ENCODE measurements around the gene CALCR.
"Not testable (repeated sequence)": the region's sequence is repeated elsewhere in the genome, so short reads cannot be mapped to it uniquely, and the experiment has no call there.

Gene CALCR

DNA sequence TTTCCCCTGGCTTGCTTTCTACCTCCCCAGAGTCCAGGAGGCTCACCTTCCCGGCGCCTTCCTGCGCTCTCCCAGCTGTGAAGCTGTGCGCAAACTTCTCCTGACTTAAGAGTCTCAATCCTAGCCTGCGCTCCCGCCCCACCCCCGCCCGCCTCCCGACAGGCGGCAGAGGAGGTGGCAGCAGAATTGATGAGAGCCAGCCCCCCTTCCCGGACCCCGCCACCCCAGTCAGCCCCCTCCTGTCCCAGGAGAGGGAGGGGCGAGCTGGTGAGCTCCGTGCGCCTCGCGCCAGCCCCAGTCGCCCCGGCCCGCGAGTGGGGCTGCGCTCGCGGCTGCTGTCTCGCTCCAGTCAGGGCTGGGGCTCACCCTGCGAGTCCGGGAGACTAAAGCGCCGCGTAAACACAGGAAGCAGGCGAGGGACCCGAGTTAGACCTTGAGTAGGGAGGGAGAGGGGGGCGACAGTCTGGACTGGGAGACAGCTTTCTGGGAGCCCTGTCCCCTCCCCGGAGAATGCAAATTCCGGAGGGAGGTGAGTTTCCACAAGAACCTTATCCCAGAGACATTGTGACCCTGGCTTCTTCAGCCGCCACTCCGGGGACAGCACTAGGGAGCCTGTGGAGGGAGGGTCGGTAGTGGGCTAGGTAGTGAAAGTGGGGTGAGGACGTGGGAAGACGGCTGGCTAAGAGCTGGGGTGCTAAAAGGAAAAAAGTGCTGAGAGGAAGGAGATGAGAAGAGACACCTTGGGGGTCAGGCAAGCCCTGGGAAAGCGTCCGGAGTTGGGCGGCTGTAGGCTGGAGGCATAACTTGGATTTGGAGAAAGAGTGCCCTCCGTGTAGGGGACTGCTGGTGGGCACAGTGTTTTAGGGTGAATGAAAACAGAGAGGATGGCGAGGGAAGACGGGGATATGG, at the start of gene CALCR:
TSS of gene CALCR (minus strand) at position 79 of the 909 bp plus-strand sequence. CDS start 87,743 bp downstream, outside the sequence.
- DNase-seq = no peak

DNA sequence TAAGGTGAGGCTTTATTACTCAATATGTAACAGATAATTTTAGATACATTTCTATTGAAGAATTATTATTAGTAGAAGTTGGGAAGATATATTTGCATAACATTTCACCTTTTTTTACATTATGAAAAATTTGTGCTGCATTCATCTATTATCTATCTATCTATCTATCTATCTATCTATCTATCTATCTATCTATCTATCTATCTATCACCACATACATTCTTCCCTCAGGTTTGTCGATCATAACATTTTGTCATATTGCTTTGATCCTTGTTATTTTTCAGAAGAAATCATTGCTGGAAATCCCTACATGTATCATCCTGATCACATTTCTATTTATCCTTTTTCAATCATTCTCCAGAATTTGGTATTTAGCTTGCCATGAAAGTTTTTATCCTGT, 49.3 kb upstream of the CALCR start:
- no peak for DNase-seq

DNA sequence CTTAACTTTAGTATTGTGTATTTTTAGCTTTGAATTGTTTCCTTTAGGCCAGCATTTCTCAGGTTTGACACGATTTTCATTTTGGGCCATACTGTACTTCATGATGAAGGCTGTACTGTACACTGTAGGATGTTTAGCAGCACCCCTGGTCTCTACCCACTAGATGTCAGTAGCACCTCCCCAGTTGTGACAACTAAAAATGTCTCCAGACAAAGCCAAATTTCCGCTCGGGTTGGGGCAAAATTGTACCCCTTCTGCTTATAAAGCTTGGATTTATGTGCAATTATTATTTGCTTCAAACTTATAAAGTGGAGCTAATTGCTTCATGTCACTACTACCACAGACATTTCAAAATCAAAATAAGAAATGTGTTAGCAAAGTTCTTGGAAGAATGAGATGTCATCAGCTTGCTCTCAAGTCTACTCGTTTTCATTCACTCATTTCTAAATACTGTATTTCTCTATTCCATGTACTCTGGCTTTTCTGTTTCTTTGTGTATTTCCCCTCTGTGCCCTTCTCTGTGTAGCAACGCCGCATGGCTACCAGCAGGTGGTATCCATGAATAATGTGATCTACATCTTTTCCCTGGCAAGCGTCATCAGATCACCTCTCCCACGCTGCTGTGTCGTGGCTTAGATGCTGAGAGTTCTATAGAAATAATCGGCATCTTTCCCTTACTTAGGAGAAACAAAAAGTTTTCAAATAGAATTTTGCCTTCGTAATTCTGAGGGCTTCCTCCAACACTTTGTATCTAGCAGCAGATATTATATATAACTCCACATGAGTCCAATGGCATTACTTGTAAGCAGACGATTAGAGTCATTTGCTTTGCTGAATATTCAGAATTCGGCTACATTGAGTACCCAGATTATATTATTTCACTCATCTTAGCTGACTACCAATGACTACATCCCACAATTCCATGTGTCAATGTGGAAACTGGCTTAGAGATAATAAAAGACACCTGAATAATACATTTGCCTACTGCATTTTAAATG, 47.8 kb upstream of the CALCR start:
- no peak for DNase-seq

DNA sequence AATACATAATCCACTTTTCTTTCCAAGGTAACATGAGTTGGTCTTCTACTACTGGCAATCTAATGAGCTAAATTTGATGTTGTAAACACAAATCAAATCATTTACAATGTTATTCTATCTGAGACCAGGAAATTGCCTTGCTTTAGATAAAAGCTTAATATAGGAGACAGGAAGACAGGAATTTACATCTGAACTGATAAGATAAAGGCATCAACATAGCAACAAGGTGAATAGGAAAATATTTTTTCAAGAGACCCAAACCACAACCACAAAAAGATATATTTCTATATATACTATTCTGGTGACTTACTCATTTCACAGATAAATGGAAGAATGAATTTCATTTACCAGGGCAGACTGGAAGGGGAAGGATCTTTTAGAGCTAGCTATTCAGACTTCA, 46.3 kb upstream of the CALCR start:
- no peak for DNase-seq

DNA sequence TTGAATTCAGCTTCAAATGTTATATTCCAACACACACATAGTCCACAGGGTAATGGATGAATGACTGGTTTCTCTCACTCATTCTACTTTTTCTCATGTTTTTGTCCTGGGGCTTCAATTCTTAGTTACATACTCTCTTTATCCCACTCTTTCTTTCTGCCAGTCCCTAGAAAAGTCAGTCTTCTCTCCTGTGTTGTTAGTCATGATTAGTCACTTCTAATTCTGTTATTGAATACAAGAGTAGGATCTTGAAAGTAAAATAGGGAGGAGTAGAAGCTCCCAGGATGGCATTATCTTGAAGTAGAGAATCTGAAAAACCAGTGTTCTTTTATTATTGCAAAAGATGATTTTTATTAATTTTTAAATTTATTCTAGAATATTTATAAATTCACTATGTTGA, 45.5 kb upstream of the CALCR start:
- DNase-seq = no peak

DNA sequence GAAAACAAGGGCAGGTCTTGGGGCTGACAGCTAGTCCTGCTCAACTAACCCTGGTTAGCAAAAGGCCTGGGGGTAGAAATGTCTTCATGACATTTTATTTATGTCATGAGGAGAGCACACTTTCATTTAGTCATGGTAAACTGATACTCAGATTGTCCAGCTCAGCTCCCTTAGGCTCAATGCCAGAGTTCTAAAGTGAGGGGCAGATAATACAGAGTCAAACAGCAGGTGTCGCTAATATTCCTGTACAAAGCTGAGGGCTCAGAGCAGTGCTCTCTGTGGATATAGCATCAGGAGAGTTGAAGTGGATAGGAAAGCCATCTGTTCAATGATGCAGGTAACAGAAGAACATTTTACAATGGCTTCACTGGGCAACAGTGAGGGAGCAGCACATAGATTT, 26.8 kb upstream of the CALCR start:
- DNase-seq = no peak

DNA sequence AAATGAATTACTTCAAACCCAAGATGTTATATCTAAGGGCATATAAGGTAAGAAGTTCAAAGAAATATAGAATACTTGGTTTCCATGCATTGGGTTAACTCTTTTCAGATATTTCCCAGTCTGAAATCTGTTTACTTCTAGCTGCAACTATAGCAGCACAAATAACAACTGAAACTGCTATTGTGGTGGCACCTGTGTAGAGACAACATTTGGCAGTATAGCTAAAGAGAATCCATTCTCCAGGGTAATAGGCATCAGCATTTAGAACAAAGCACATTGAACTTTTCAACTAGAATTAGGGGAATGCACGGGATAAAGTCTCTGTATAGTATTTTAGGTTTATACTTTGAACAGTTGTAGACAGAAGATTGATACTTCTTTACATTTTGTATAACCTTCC, 19.7 kb upstream of the CALCR start:
- no peak for DNase-seq

DNA sequence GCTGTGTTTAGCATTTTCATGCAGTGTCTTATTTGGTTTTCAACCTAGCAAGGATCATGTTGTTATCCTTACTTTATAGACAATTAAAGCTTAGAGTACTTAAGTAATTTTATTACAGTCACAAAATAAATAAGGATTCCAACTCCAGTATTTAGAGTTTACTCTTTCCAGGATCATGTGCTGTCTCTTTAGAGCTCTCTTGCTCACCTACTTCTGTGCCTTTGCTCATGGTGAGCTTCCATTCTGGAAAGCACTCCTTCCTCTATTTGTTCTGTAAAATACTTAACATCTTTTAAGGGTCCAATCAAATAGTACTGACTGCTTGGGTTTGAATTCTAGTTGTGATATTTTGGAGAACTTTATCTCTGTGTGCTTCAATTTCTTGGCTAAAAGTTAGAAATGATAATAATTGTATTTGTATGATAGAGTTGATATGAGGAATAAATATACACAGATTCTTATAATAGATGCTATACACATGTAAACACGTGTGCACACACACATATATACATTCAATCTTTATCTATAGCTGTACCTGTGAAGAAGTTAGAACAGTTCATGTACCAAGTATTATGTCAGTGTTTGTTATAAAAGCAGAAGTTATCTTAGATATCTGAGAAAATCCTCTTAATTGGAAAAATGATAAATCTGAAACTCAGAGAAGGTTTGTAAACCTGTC, 18.2 kb upstream of the CALCR start:
- DNase-seq = no peak

DNA sequence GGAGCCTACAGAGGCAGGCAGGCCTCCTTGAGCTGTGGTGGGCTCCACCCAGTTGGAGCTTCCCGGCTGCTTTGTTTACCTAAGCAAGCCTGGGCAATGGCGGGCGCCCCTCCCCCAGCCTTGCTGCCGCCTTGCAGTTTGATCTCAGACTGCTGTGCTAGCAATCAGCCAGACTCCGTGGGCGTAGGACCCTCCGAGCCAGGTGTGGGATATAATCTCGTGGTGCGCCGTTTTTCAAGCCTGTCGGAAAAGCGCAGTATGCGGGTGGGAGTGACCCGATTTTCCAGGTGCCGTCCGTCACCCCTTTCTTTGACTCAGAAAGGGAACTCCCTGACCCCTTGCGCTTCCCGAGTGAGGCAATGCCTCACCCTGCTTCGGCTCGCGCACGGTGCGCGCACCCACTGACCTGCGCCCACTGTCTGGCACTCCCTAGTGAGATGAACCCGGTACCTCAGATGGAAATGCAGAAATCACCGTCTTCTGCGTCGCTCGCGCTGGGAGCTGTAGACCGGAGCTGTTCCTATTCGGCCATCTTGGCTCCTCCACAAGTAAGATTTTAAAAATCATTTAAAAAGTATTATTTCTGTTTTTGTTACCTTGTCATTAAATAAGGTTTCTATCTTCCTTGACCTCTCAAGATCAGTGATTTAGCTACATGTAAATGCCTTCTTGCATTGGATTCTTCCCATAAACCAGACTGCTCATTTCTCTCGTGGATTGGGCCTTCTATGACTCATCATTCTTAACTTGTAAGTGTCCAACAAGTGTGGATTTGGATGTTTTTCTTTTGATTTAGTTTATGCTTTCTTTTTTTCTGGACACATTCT, 16.9 kb upstream of the CALCR start:
- not testable (repeated sequence) for DNase-seq

DNA sequence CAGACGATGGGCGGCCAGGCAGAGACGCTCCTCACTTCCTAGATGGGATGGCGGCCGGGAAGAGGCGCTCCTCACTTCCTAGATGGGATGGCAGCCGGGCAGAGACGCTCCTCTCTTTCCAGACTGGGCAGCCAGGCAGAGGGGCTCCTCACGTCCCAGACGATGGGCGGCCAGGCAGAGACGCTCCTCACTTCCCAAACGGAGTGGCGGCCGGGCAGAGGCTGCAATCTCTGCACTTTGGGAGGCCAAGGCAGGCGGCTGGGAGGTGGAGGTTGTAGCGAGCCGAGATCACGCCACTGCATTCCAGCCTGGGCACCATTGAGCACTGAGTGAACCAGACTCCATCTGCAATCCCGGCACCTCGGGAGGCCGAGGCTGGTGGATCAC, 11.9 kb upstream of the CALCR start:
- DNase-seq = not testable (repeated sequence)

DNA sequence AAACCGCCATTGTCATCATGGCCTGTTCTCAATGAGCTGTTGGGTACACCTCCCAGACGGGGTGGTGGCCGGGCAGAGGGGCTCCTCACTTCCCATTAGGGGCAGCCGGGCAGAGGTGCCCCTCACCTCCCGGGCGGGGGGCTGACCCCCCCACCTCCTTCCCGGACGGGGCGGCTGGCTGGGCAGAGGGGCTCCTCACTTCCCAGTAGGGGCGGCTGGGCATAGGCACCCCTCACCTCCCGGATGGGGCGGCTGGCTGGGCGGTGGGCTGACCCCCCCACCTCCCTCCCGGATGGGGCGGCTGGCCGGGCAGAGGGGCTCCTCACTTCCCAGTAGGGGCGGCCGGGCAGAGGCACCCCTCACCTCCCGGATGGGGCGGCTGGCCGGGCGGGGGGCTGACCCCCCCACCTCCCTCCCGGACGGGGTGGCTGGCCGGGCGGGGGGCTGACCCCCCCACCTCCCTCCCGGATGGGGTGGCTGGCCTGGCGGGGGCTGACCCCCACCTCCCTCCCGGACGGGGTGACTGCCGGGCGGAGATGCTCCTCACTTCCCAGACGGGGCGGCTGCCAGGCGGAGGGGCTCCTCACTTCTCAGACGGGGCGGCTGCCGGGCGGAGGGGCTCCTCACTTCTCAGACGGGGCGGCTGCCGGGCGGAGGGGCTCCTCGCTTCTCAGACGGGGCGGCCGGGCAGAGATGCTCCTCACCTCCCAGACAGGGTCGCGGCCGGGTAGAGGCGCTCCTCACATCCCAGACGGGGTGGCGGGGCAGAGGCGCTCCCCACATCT, 11.4 kb upstream of the CALCR start:
- not testable (repeated sequence) for DNase-seq

DNA sequence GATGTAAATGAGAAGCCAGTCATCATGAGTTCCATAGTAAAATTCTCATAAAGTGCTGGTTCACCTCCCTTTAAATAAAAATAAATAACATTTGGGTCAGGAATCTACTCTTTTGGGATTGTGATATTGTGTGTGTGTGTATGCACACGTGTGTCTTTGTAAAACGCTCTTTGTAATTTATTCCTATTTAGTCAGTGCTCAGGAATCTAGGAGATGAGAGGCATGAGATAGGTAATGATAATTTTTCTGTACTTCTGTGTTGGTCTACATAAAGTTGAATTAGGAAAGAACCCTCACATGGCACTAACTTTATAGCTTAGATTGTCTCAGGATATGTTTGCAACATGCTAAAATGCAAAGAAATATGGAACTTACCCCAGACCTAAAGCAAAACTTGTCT, 4.9 kb upstream of the CALCR start:
- no peak for DNase-seq

DNA sequence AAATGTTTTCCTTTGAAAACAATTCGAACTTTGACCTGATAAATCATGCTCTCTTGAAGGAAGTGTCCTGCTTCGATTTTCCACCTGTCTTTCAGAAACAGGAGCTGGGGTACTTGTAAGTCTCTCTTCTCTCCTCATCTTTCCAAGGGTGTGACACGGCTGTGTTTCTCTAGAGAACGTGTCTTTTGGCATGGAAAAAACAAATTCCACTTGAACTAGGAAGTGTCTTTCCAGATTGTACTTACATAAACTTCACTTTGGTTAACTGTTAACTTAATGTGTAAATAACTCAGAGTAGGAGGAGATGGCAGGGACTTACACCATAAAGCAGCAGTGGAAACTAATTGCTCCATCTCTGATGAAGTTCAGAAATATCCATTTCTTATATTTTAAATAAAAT, 4.2 kb upstream of the CALCR start:
- DNase-seq = no peak

DNA sequence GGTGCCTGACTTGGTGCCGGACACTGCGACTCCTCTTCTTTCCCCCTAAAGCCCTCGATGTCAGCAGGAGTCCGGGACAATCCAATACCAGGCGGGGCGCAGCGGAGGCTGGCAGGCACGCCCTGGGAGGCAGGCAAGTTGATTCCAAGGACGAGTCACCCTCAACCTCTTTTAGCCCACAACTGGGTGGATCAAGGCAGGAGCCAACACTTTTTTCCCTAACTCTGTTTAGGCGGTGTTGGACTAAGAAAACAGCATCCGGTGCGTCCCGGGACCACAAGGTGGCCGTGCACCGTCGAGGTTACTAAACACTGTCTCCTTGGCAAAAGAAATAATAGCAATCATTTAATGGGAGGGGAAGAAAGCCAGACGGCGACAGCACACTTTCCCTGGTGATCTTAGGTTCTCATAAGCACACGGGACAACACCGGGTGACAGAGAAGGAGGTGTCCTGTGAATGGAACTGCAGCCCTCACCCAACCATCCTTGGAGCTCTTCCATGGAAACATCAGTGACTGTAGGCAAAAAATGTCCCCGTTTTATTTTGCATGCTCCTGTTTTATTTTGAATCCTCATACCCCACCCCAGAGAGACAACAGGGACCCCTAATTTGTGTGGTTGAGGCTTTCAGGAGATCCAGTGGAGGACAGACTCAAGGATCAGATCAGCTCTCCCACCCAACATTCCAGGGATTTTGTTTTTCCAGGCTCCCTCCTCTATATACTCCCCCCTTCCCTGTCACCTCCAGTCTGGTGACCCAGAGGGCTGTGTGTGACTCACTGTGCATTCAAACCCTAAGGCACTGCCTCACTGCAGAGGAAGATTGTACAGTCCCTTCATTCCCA, 1.3 kb upstream of the CALCR start:
- DNase-seq = no peak

DNA sequence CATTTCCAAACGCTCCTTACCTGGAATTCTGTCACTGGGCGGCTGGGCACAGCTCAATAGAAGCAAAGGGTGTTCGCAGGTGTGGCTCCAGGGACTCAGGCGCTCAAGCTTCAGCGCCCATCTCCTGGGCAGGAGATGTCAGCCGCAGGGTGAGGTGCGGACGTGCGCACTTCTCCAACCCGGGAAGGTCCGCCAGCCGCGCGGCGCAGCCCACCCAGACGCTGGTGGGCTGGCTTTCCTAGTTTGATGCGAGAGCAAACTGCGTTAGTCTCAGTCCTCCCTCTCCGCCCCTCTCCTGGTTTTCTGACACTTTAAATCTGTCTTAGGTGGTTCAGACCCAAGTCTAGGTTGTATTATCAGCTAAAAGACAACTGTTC, 267 bp downstream of the CALCR start:
- DNase-seq = no peak

DNA sequence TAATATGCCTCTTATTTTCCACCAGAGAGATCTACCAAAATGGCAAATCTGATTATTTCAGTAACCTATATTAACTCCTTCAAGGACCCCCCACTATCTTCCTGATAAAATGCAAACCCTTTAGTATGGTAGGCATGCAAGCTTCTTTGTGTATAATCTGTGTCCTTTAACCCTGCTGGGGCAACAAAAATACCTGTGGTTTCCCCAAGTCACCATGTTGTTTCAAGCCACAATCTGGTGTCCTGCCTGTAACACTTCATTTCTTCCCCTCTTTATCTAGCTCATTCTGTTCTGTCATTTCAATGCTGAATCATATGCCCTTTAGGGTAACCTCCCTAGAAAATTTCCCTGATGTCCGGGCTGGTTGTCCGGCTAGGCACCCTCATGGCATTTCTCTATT, 5.3 kb downstream of the CALCR start:
- DNase-seq = no peak

DNA sequence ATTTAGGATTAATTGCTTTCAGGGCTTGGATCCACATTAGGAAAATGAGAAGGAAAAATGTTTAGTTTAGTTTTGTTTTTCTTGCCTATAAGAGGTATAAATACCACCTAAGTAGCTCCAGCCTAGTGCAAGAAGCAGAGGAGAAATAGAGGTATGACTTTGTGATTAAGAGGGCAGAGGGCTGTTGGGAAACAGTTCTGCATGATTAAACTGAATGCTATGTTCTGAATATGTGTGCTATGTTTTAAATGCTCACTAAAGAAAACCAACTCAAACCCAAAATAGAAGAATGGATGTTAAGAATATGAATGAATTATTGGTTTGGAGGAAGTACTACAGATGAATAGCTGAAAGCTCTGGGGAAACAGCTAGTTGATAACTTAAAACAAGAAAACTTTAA, 7.6 kb downstream of the CALCR start:
- DNase-seq = no peak

DNA sequence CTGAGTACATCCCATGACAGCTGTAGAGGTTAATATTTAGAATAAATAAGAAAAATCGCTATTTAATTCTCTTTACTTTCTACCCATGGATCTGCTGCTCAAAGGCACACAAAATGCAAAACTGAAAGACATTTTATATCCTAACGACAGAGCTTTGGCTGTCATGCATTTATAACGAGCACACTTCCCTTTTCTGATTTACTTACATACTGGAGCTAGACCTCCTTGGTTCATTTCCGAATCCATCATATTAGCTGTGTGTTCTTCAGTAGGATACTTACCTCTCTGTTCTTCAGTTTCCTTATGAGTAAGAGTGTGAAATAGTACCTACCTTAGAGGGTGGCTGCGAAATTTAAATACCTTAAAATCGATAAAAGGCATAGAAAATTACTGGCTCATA, 10.9 kb downstream of the CALCR start:
- no peak for DNase-seq

DNA sequence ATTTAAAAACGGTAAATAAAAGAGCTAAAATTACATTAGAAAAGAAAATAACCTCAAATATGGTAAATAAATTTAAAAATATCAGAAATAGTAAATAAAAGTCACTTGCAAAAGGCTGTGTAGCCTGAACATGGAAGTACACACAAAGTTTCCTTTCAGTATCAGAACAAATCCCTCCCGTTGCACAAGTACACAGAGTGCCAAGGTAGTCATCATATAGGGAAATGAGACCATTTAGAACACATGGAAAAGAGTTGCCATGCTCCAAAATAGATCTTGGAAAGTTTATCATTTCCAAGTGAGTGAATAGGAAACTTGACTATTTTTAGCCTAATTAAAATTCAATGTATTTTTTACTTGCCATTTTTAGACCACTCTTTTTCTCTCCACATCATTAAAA, 11.6 kb downstream of the CALCR start:
- DNase-seq = no peak

DNA sequence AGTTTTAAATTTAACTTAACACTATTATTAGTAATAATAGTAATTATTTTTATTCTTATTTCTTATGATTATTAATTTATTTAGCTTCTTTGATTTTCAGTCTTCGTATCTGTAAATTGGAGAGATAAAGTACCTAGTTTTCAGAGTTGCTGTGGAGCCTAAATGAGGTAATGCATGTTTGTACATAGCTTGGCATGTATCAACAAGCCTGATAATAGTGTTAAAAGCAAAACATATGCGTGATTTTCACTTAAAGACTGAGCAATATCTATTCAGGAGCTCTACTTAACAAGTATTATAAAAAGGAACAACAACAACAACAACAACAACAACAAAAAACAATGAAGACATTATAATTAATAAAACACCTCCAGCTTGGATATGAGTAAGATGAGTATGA, 12.4 kb downstream of the CALCR start:
- DNase-seq = no peak

Data from NCI-H2107 (cell line).